MM.1S (cell line): ENCODE results near the gene LRRN2.
"Not testable (repeated sequence)": the region's sequence is repeated elsewhere in the genome, so short reads cannot be mapped to it uniquely, and the experiment has no call there.

Experiments used
- CTCF ChIP-seq: fragments of 300-600 bp; sonication (generic); IDR thresholded peaks from 2 replicates; pipeline ENCODE4 v1.5.1; 2016; ENCODE audit warnings: antibody characterized with exemption, low read length, mixed read lengths
- EZH2 ChIP-seq: fragments of 300-600 bp; sonication (generic); optimal IDR thresholded peaks from 2 replicates; pipeline ENCODE3; 2017; ENCODE audit warnings: low read depth, mild to moderate bottlenecking, antibody characterized with exemption, low read length, mixed read lengths
- EZH2phosphoT487 ChIP-seq: fragments of 300-600 bp; sonication (generic); IDR thresholded peaks from 2 replicates; pipeline ENCODE4 v1.6.1; 2018; ENCODE audit warnings: antibody characterized with exemption, low read length

- TF ChIP-seq CTCF, EZH2, EZH2phosphoT487: not testable (repeated sequence)
Observed at GRCh38 chr1:204691328-204691730, 5.8 kb upstream of the LRRN2 start.
